Kidney (tissue), 14 donors: ENCODE measurements around the gene RAMACL. TPM values are rescaled to one million over a fixed set of nuclear protein-coding genes. Genes with fewer than 3 reads are reported as not detected.

ENCODE experiments used
- DNase-seq, 5 donors: peaks; one replicate each; pipeline ENCODE4 v3.0.0-alpha.2; 2013 to 2020
- FAIRE-seq: peaks from 2 replicates; lab custom pipeline; 2012; peaks lifted over from hg19 to GRCh38; lab: Jason Lieb, UNC
- H3K27ac ChIP-seq, 2 donors: one replicate each; pipeline ENCODE4 v1.7.0; 2013; ENCODE audit warnings: low read depth in 2 of 2, low read length in 2 of 2, inconsistent platforms in 1 of 2
- H3K27me3 ChIP-seq: one replicate; pipeline ENCODE4 v1.7.1; 2013; ENCODE audit warnings: low read length, inconsistent platforms; ENCODE audit not compliant: control insufficient read depth, insufficient read depth
- H3K36me3 ChIP-seq, 3 donors: one replicate each; pipeline versions ENCODE4 v1.7.0 to v1.7.1; 2013; ENCODE audit warnings: low read length in 3 of 3, control low read depth in 1 of 3, inconsistent platforms in 1 of 3; ENCODE audit not compliant: insufficient read depth in 3 of 3, control insufficient read depth in 2 of 3
- H3K4me1 ChIP-seq, 3 donors: one replicate each; pipeline versions ENCODE4 v1.7.0 to v1.7.1; 2013; ENCODE audit warnings: low read length in 3 of 3, inconsistent platforms in 1 of 3, low read depth in 1 of 3; ENCODE audit not compliant: control insufficient read depth in 2 of 3, insufficient read depth in 2 of 3
- H3K4me3 ChIP-seq, 3 donors: one replicate each; pipeline versions ENCODE4 v1.7.0 to v1.8.1; 2013; ENCODE audit warnings: low read length in 3 of 3, control low read depth in 1 of 3, inconsistent platforms in 1 of 3
- H3K9ac ChIP-seq, 3 donors: one replicate each; pipeline versions ENCODE4 v1.7.0 to v1.7.1; 2013; ENCODE audit warnings: low read length in 3 of 3, control low read depth in 1 of 3, inconsistent platforms in 1 of 3
- H3K9me3 ChIP-seq, 3 donors: one replicate each; pipeline versions ENCODE4 v1.7.0 to v1.7.1; 2013; ENCODE audit warnings: low read length in 3 of 3, control low read depth in 1 of 3, inconsistent platforms in 1 of 3; ENCODE audit not compliant: control insufficient read depth in 2 of 3, insufficient read depth in 1 of 3
- intact Hi-C: fragments of 100-400 bp; cut with DNase I; formaldehyde crosslinking; loops from one replicate; pipeline ENCODE4 v1.11.1; 2022
- polyA plus RNA-seq: library from polyadenylated mRNA; stranded (reverse); fragments of 350-450 nt; fragmentation: Illumina TruSeq; extraction: RNeasy Lipid Tissue Mini Kit (QIAGEN cat#74804); gene quantifications from one replicate; pipeline ENCODE4 v1.2.3, GENCODE V29; 2014; ENCODE audit warnings: low read depth, low replicate concordance; ENCODE audit not compliant: insufficient read depth
- total RNA-seq: library from RNA; stranded (reverse); fragmentation: NEBNext Ultra II Directional; extraction: Animal tissue kit (Norgen Biotek cat#: 25700); gene quantifications from one replicate; pipeline ENCODE4 v1.2.1, GENCODE V29; 2021
- TF ChIP-seq, protein P1 (sequence below): IDR thresholded peaks from 3 replicates; pipeline ENCODE4 v1.5.1; 2012; ENCODE audit warnings: mild to moderate bottlenecking, moderate library complexity, borderline replicate concordance; ENCODE audit not compliant: insufficient read depth; ENCODE audit errors: extremely low read depth
- donor health status: control.
- donor health status: control.
- donor health status: control.
- donor health status: control.
- donor health status: control.
- donor health status: DM: yes; HTN: yes; CAD: no.
- donor health status: Normal renal cell carcinoma (clear cell type).

The RAMACL gene
- total and polyA plus RNA-seq, 2 donors from 2014 or later, result 1.9 TPM; not detected in 1

DNA sequence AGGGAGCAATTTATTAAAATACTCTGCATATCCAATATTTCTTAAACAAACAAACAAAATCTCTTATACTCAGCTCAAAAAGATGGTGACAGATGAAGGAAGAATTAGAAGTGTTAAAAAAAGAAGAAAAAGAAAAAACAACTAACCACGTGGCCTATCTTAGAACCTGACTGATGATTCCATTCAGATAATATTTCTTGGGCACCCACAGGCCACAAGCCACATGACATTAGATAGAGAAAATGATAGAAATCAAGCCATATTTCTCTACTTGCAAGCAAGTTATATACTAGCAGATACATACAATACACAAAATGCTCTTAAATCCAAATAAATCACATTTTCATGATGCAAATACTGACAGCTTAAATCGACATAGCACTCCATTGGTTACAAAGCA is 14.5 kb upstream of the RAMACL start:
- intact Hi-C loops, result no loop called here
- no peak for DNase-seq
- TF ChIP-seq, protein P1, sequence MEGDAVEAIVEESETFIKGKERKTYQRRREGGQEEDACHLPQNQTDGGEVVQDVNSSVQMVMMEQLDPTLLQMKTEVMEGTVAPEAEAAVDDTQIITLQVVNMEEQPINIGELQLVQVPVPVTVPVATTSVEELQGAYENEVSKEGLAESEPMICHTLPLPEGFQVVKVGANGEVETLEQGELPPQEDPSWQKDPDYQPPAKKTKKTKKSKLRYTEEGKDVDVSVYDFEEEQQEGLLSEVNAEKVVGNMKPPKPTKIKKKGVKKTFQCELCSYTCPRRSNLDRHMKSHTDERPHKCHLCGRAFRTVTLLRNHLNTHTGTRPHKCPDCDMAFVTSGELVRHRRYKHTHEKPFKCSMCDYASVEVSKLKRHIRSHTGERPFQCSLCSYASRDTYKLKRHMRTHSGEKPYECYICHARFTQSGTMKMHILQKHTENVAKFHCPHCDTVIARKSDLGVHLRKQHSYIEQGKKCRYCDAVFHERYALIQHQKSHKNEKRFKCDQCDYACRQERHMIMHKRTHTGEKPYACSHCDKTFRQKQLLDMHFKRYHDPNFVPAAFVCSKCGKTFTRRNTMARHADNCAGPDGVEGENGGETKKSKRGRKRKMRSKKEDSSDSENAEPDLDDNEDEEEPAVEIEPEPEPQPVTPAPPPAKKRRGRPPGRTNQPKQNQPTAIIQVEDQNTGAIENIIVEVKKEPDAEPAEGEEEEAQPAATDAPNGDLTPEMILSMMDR, result no peak
- no peak for FAIRE-seq
- Histone ChIP-seq H3K9ac (no peak overlapping the region), H3K4me1 (peaks cover 0 to 2% (median 0%) of the 10 kb centered on the region in 3 donors), H3K4me3 (no peak overlapping the region), H3K27me3 (no peaks in the 10 kb centered on the region), H3K27ac (no peak overlapping the region), H3K36me3 (no peaks in the 10 kb centered on the region), H3K9me3 (no peaks in the 10 kb centered on the region)

GRCh38 chr6:166599205-166599604 is 12.7 kb upstream of the RAMACL start:
- no peak overlapping the region for H3K4me3 ChIP-seq
- TF ChIP-seq, protein P1, result no peak
- no peaks in the 10 kb centered on the region for H3K4me1 ChIP-seq
- FAIRE-seq, result no peak
- no peaks in the 10 kb centered on the region for H3K27me3 ChIP-seq
- H3K9me3 ChIP-seq, result no peaks in the 10 kb centered on the region
- peak overlapping the region in 1 of 2 donors; percentile 49 for H3K27ac ChIP-seq
- intact Hi-C loops, result no loop called here
- H3K36me3 ChIP-seq, result no peaks in the 10 kb centered on the region
- no peak for DNase-seq
- H3K9ac ChIP-seq, result no peak overlapping the region

GRCh38 chr6:166598441-166599138 is 12.1 kb upstream of the RAMACL start:
- TF ChIP-seq, protein P1, result no peak
- FAIRE-seq (no peak), DNase-seq (no peak)
- Histone ChIP-seq H3K27me3 (no peaks in the 10 kb centered on the region), H3K27ac (peak overlapping the region; percentile 49 to 51), H3K9me3 (no peaks in the 10 kb centered on the region), H3K4me3 (no peak overlapping the region), H3K4me1 (no peaks in the 10 kb centered on the region), H3K9ac (no peak overlapping the region), H3K36me3 (no peaks in the 10 kb centered on the region)
- intact Hi-C loops, result no loop called here
